HEK293 (cell line): ENCODE results near the gene EID3.

ENCODE experiments used
- CTCF ChIP-seq: fragments of 450-650 bp; formaldehyde crosslinking; IDR thresholded peaks from 2 replicates; pipeline ENCODE4 v1.5.1; 2016; ENCODE audit warnings: missing biosample characterization, missing genetic modification characterization
- KLF16 ChIP-seq: fragments of 450-650 bp; formaldehyde crosslinking; IDR thresholded peaks from 2 replicates; pipeline ENCODE4 v1.5.1; 2017; ENCODE audit warnings: missing biosample characterization, missing genetic modification characterization
- PATZ1 ChIP-seq: fragments of 450-650 bp; formaldehyde crosslinking; IDR thresholded peaks from 2 replicates; pipeline ENCODE4 v1.5.1; 2016; ENCODE audit warnings: missing biosample characterization, missing genetic modification characterization
- SETDB1 ChIP-seq: IDR thresholded peaks from one replicate; pipeline ENCODE4 v1.6.1; 2017; ENCODE audit warnings: mild to moderate bottlenecking, low read length, moderate library complexity, mixed read lengths; ENCODE audit not compliant: insufficient read length
- ZEB2 ChIP-seq: fragments of 450-650 bp; formaldehyde crosslinking; IDR thresholded peaks from 2 replicates; pipeline ENCODE4 v1.5.1; 2016; ENCODE audit warnings: missing biosample characterization, missing genetic modification characterization
- ZNF621 ChIP-seq: fragments of 450-650 bp; formaldehyde crosslinking; IDR thresholded peaks from 2 replicates; pipeline ENCODE4 v1.5.1; 2017; ENCODE audit warnings: missing biosample characterization, missing genetic modification characterization
- ZNF624 ChIP-seq: fragments of 450-650 bp; formaldehyde crosslinking; IDR thresholded peaks from 2 replicates; pipeline ENCODE4 v1.5.1; 2017; ENCODE audit warnings: missing biosample characterization, missing genetic modification characterization
- ZNF660 ChIP-seq: fragments of 450-650 bp; IDR thresholded peaks from 2 replicates; pipeline ENCODE4 v1.5.1; 2018; ENCODE audit warnings: missing biosample characterization, mild to moderate bottlenecking, missing genetic modification characterization
- ZNF830 ChIP-seq: fragments of 450-650 bp; IDR thresholded peaks from 2 replicates; pipeline ENCODE4 v1.5.0; 2018; ENCODE audit warnings: missing biosample characterization, missing genetic modification characterization, low read depth, mild to moderate bottlenecking, moderate library complexity

GRCh38 chr12:104303538-104304151 is at the start of gene EID3:
- TF ChIP-seq CTCF: no peak
- TF ChIP-seq ZNF830 (tag by site-specific recombination): no peak
- TF ChIP-seq ZNF660 (tag by site-specific recombination): no peak
- no peak for TF ChIP-seq ZNF624 (tag by site-specific recombination)
- TF ChIP-seq ZNF621 (tag by site-specific recombination): no peak
- TF ChIP-seq PATZ1: no peak
- TF ChIP-seq SETDB1: no peak
- no peak for TF ChIP-seq ZEB2 (tag by site-specific recombination)
- no peak for TF ChIP-seq KLF16
